Middle frontal gyrus (tissue), 1 donor: ENCODE results near the gene AGK.
"Not testable (repeated sequence)": the region's sequence is repeated elsewhere in the genome, so short reads cannot be mapped to it uniquely, and the experiment has no call there.

Experiments used
- DNase-seq: peaks from one replicate; pipeline ENCODE4 v3.0.0-alpha.2; 2015; ENCODE audit warnings: low spot score; ENCODE audit errors: extremely low spot score

AGK gene

GRCh38 chr7:141557360-141557759 lies 6.2 kb downstream of the AGK start:
- no peak for DNase-seq

GRCh38 chr7:141557831-141558531 lies 6.8 kb downstream of the AGK start:
- DNase-seq = not testable (repeated sequence)

GRCh38 chr7:141558544-141559183 lies 7.5 kb downstream of the AGK start:
- DNase-seq = no peak

GRCh38 chr7:141559961-141560360 lies 8.8 kb downstream of the AGK start:
- DNase-seq = no peak

GRCh38 chr7:141562036-141562435 lies 10.8 kb downstream of the AGK start:
- DNase-seq = no peak

- no peak for DNase-seq
Measured at GRCh38 chr7:141562543-141562942, 11.3 kb downstream of the AGK start.

GRCh38 chr7:141562972-141563371 lies 11.8 kb downstream of the AGK start:
- no peak for DNase-seq

GRCh38 chr7:141563956-141564623 lies 12.9 kb downstream of the AGK start:
- DNase-seq = no peak

GRCh38 chr7:141567432-141567831 lies 16.2 kb downstream of the AGK start:
- DNase-seq = no peak

- DNase-seq = no peak
Measured at GRCh38 chr7:141568227-141568626, 17.0 kb downstream of the AGK start.

GRCh38 chr7:141571059-141571458 lies 19.8 kb downstream of the AGK start:
- DNase-seq = no peak

GRCh38 chr7:141572175-141572574 lies 21.0 kb downstream of the AGK start:
- DNase-seq = no peak

- DNase-seq = no peak
Measured at GRCh38 chr7:141573511-141573910, 22.3 kb downstream of the AGK start.

GRCh38 chr7:141575164-141575563 lies 24.0 kb downstream of the AGK start:
- DNase-seq = no peak

GRCh38 chr7:141575654-141576448 lies 24.6 kb downstream of the AGK start:
- DNase-seq = no peak

- no peak for DNase-seq
Measured at GRCh38 chr7:141577043-141577839, 26.0 kb downstream of the AGK start.

- not testable (repeated sequence) for DNase-seq
Measured at GRCh38 chr7:141579953-141580352, 28.7 kb downstream of the AGK start.

- DNase-seq = not testable (repeated sequence)
Measured at GRCh38 chr7:141582063-141582462, 30.9 kb downstream of the AGK start.

- DNase-seq = no peak
Measured at GRCh38 chr7:141584935-141585334, 33.7 kb downstream of the AGK start.

- no peak for DNase-seq
Measured at GRCh38 chr7:141585592-141586510, 34.6 kb downstream of the AGK start.
